ENCODE data around the gene VPS13C.
A peak's percentile ranks its signal among the peaks of the same experiment; 100 is the strongest.

The VPS13C gene

GRCh38 chr15:62066663-62067447 is 6.6 kb upstream of the VPS13C start, which contains the start of gene C2CD4A:
Gene C2CD4A, plus strand, starts transcription at chr15:62066977. Its CDS starts 637 bp downstream, at chr15:62067614.
- in situ Hi-C loops (cut with HindIII; ENCODE audit: low sequenced_read_pairs) = no loop called here
- H3K4me3 ChIP-seq (ENCODE audit: low read depth, low read length) = peak within 1 kb of the TSS; percentile 22
- DNase-seq (ENCODE audit: low read depth, low spot score) = peak; percentile 55
- TF ChIP-seq, protein P1, sequence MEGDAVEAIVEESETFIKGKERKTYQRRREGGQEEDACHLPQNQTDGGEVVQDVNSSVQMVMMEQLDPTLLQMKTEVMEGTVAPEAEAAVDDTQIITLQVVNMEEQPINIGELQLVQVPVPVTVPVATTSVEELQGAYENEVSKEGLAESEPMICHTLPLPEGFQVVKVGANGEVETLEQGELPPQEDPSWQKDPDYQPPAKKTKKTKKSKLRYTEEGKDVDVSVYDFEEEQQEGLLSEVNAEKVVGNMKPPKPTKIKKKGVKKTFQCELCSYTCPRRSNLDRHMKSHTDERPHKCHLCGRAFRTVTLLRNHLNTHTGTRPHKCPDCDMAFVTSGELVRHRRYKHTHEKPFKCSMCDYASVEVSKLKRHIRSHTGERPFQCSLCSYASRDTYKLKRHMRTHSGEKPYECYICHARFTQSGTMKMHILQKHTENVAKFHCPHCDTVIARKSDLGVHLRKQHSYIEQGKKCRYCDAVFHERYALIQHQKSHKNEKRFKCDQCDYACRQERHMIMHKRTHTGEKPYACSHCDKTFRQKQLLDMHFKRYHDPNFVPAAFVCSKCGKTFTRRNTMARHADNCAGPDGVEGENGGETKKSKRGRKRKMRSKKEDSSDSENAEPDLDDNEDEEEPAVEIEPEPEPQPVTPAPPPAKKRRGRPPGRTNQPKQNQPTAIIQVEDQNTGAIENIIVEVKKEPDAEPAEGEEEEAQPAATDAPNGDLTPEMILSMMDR (IDR thresholded peaks at IDR 0.05; ENCODE audit: low read depth, low read length) = peak; percentile 23

DNA sequence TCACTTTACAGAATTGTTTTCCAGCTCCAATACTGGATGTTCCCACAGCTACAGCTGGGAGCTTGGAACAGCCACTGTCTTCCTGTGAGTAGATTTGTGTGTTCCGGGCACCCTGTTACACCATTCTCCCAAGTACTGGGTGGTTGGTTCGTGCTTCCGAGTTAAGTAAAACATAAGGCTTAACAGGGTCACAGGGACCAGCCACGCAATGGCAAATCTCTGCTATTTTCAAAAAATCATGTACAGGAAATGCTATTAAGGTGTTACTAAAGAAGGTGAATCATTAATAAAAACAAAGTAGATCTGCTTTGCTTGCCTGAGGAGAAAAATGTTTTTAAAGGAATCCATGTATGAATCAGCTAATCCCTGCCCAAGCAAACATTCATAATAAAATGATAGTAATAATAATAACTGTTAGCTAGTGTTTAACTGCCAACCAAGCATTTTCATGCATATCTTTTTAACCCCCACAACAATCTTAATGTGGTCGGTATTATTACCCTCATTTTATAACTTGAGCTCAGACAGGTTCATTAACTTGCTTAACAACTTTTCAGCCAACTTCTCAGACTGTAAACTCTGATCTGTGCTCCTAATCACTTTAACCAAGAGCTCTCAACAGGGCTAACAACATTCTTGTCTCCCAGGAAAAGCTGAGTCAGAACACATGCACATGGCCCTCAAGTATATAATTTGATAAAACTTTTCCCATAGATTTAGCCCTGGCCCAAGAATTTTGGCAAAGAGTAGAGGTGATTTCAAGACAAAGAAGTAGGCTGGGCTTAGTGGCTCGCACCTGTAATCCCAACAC is 3.8 kb upstream of the VPS13C start:
- in situ Hi-C loops (cut with HindIII; ENCODE audit: low sequenced_read_pairs) = no loop called here
- no peak for DNase-seq (ENCODE audit: low read depth, low spot score)
- no peak overlapping the region for H3K4me3 ChIP-seq (ENCODE audit: low read depth, low read length)
- TF ChIP-seq, protein P1 (IDR thresholded peaks at IDR 0.05; ENCODE audit: low read depth, low read length) = no peak

- DNase-seq (ENCODE audit: low read depth, low spot score) = no peak
- in situ Hi-C loops (cut with HindIII; ENCODE audit: low sequenced_read_pairs) = no loop called here
- TF ChIP-seq, protein P1 (IDR thresholded peaks at IDR 0.05; ENCODE audit: low read depth, low read length) = no peak
- peak overlapping the region; percentile 81 for H3K4me3 ChIP-seq (ENCODE audit: low read depth, low read length)
These were observed 641 bp upstream of the VPS13C start for GRCh38 chr15:62060896-62061280.

DNA sequence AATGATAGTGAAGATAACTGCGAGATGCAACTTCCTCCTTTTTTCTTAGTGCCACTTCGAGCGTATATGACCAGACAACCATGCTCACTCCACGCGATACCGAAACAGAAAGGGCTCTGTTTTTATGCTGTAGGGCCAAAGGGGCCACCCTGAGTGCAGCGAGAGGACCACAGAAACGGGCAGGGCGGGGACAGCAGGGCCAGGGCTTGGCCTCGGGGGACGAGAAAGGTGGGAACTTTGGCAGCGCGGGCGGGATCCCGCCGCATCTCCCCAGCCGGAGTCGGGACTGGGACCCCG is 483 bp downstream of the VPS13C start:
- TF ChIP-seq, protein P1 (IDR thresholded peaks at IDR 0.05; ENCODE audit: low read depth, low read length) = no peak
- in situ Hi-C loops (cut with HindIII; ENCODE audit: low sequenced_read_pairs) = no loop called here
- DNase-seq (ENCODE audit: low read depth, low spot score) = peak; percentile 53
- H3K4me3 ChIP-seq (ENCODE audit: low read depth, low read length) = peak overlapping the region; percentile 81

DNA sequence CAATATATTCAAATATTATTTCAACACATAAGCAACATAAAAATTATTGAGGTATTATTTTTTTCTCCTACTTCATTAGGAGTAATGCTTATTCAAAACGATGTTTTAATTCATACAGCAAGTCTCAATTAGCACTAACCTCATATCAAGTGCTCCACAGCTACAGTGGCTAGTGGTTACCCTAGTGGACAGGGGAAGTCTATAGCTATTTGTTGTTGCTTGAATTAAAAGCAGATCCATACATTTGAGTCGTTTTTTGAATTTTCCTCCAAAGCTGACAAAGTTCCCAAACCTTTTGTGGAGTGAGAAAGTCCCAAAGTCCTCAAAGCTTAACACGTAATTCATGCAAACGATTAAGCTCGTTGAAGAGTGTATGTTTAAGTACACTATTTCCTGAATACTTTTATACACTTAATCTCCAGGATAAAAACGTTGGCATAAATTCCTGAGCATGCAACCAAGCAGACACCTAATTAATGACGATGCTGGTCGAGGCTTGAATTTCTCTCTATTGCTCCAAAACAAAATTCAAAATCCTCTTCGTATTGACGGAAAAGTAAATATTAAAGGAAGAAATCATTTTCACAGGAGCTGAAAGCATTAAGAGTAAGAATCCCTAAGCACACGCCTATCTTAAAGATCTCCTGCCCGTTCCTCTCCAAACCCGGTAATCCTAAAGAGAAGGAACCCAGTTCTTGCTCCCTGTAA is 985 bp downstream of the VPS13C start:
- peak; percentile 9 for DNase-seq (ENCODE audit: low read depth, low spot score)
- in situ Hi-C loops (cut with HindIII; ENCODE audit: low sequenced_read_pairs) = no loop called here
- TF ChIP-seq, protein P1 (IDR thresholded peaks at IDR 0.05; ENCODE audit: low read depth, low read length) = no peak
- peak overlapping the region; percentile 81 for H3K4me3 ChIP-seq (ENCODE audit: low read depth, low read length)

GRCh38 chr15:62058327-62059028 is 1.8 kb downstream of the VPS13C start:
- TF ChIP-seq, protein P1 (IDR thresholded peaks at IDR 0.05; ENCODE audit: low read depth, low read length) = no peak
- in situ Hi-C loops (cut with HindIII; ENCODE audit: low sequenced_read_pairs) = no loop called here
- no peak overlapping the region for H3K4me3 ChIP-seq (ENCODE audit: low read depth, low read length)
- no peak for DNase-seq (ENCODE audit: low read depth, low spot score)
